H1 (cell line): ENCODE results near the gene SPAG8. TPM values are rescaled to one million over a fixed set of nuclear protein-coding genes. Genes with fewer than 3 reads are reported as not detected.
A peak's percentile ranks its signal among the peaks of the same experiment; 100 is the strongest.

ENCODE experiments used
- CTCF ChIA-PET: fragments of 300-600 bp; sonication (Branson Sonifier 250); formaldehyde crosslinking; loops from one replicate; lab custom pipeline; 2021; ENCODE audit not compliant: partially characterized antibody; lab: Charles Lee
- POLR2A ChIA-PET: fragments of 300-600 bp; sonication (Branson Sonifier 250); formaldehyde crosslinking; loops from one replicate; lab custom pipeline; 2021; ENCODE audit warnings: inconsistent platforms; ENCODE audit not compliant: partially characterized antibody; lab: Charles Lee
- DNase-seq, 2 experiments: peaks; one replicate each; pipeline versions ENCODE4 v3.0.0 to v3.0.0-alpha.2; 2010 to 2022; ENCODE audit warnings: low spot score in 2 of 2, low read depth in 1 of 2, mixed read lengths in 1 of 2
- FAIRE-seq: peaks from 2 replicates; lab custom pipeline; 2011; peaks lifted over from hg19 to GRCh38; lab: Jason Lieb, UNC
- H2AFZ ChIP-seq: 2 replicates; pipeline ENCODE4 v1.8.1; 2012; ENCODE audit warnings: low read length, inconsistent platforms
- H2AK5ac ChIP-seq: 2 replicates; pipeline ENCODE4 v1.6.1; 2013; ENCODE audit warnings: low read depth, low read length
- H2BK120ac ChIP-seq: replicated peaks from 2 replicates; pipeline ENCODE3; 2013; ENCODE audit warnings: low read depth, low read length, inconsistent platforms
- H2BK12ac ChIP-seq: 2 replicates; pipeline ENCODE4 v1.6.1; 2013; ENCODE audit warnings: low read depth, low read length
- H2BK15ac ChIP-seq: 2 replicates; pipeline ENCODE4 v1.6.1; 2013; ENCODE audit warnings: low read length
- H2BK20ac ChIP-seq: 2 replicates; pipeline ENCODE4 v1.6.1; 2013; ENCODE audit warnings: low read length
- H2BK5ac ChIP-seq: 2 replicates; pipeline ENCODE4 v1.6.1; 2013; ENCODE audit warnings: low read depth, low read length
- H3K14ac ChIP-seq: 2 replicates; pipeline ENCODE4 v1.6.1; 2013; ENCODE audit warnings: inconsistent platforms; ENCODE audit not compliant: insufficient read length
- H3K18ac ChIP-seq: 2 replicates; pipeline ENCODE4 v1.6.1; 2013; ENCODE audit warnings: low read length; ENCODE audit errors: extremely low read depth
- H3K23ac ChIP-seq: 2 replicates; pipeline ENCODE4 v1.6.1; 2013; ENCODE audit warnings: inconsistent platforms; ENCODE audit not compliant: insufficient read length
- H3K23me2 ChIP-seq: 2 replicates; pipeline ENCODE4 v1.6.1; 2013; ENCODE audit warnings: low read depth, low read length
- H3K27ac ChIP-seq: 2 replicates; pipeline ENCODE4 v1.6.1; 2011; ENCODE audit warnings: low read depth, low read length, inconsistent platforms
- H3K27me3 ChIP-seq, 4 experiments: replicated peaks in 1 of 4; 1 replicate in 1 of 4; 2 replicates in 3 of 4; pipeline versions ENCODE4 v1.6.1 to v1.8.1; 2011 to 2013; ENCODE audit warnings: low read length in 3 of 4, mild to moderate bottlenecking in 3 of 4, inconsistent platforms in 2 of 4, mixed read lengths in 2 of 4, moderate library complexity in 1 of 4; ENCODE audit not compliant: control insufficient read depth in 3 of 4, insufficient read depth in 3 of 4; ENCODE audit errors: extremely low read depth in 1 of 4
- H3K36me3 ChIP-seq, 4 experiments: 2 replicates each; pipeline versions ENCODE4 v1.6.1 to v1.8.1; 2011 to 2013; ENCODE audit warnings: mild to moderate bottlenecking in 4 of 4, low read length in 3 of 4, moderate library complexity in 2 of 4, control low read depth in 1 of 4, inconsistent platforms in 1 of 4; ENCODE audit not compliant: insufficient read depth in 4 of 4, control insufficient read depth in 2 of 4
- H3K4ac ChIP-seq: replicated peaks from 2 replicates; pipeline ENCODE3; 2013; ENCODE audit warnings: low read length, low read depth, mixed read lengths, inconsistent platforms; ENCODE audit not compliant: insufficient read length
- H3K4me1 ChIP-seq, 4 experiments: replicated peaks in 1 of 4; 1 replicate in 1 of 4; 2 replicates in 3 of 4; pipeline versions ENCODE4 v1.6.1 to v1.8.1; 2011 to 2013; ENCODE audit warnings: low read length in 3 of 4, inconsistent platforms in 2 of 4, mixed read lengths in 1 of 4; ENCODE audit not compliant: insufficient read depth in 4 of 4, control insufficient read depth in 3 of 4
- H3K4me2 ChIP-seq, 2 experiments: 2 replicates each; pipeline versions ENCODE4 v1.6.1 to v1.8.1; 2011 to 2013; ENCODE audit warnings: low read depth in 2 of 2, low read length in 2 of 2, control low read depth in 1 of 2, inconsistent platforms in 1 of 2, mild to moderate bottlenecking in 1 of 2; ENCODE audit not compliant: insufficient read depth in 1 of 2
- H3K4me3 ChIP-seq, 4 experiments: fragments of 200-600, 300-600 bp in 1 of 4; sonication (generic), shearing (Covaris generic), sonication (Bioruptor Twin) in 1 of 4; 2 replicates each; pipeline versions ENCODE4 v1.5.1 to v1.8.1; 2011 to 2016; ENCODE audit warnings: low read length in 4 of 4, low read depth in 3 of 4, control low read depth in 2 of 4, inconsistent platforms in 2 of 4, mild to moderate bottlenecking in 2 of 4, mixed read lengths in 1 of 4, moderate library complexity in 1 of 4; ENCODE audit not compliant: insufficient read depth in 2 of 4; ENCODE audit errors: extremely low read depth in 1 of 4
- H3K56ac ChIP-seq: replicated peaks from 2 replicates; pipeline ENCODE3; 2013; ENCODE audit warnings: low read depth, mild to moderate bottlenecking, mixed read lengths, low read length, inconsistent platforms; ENCODE audit not compliant: insufficient read length
- H3K79me1 ChIP-seq: 2 replicates; pipeline ENCODE4 v1.6.1; 2013; ENCODE audit warnings: low read depth, low read length, control low read depth
- H3K79me2 ChIP-seq, 2 experiments: 2 replicates each; pipeline versions ENCODE4 v1.6.1 to v1.8.1; 2012 to 2013; ENCODE audit warnings: low read length in 2 of 2, mild to moderate bottlenecking in 2 of 2, inconsistent platforms in 1 of 2; ENCODE audit not compliant: insufficient read depth in 2 of 2, control insufficient read depth in 1 of 2
- H3K9ac ChIP-seq, 4 experiments: replicated peaks in 1 of 4; 1 replicate in 1 of 4; 2 replicates in 3 of 4; pipeline versions ENCODE4 v1.6.1 to v1.8.1; 2011 to 2013; ENCODE audit warnings: low read depth in 3 of 4, low read length in 3 of 4, control low read depth in 2 of 4, mild to moderate bottlenecking in 2 of 4, moderate library complexity in 2 of 4, inconsistent platforms in 1 of 4; ENCODE audit errors: extremely low read depth in 1 of 4
- H3K9me3 ChIP-seq, 2 experiments: 2 replicates each; pipeline versions ENCODE4 v1.6.1 to v1.8.1; 2012 to 2013; ENCODE audit warnings: mild to moderate bottlenecking in 2 of 2, moderate library complexity in 2 of 2, control low read depth in 1 of 2, inconsistent platforms in 1 of 2, low read depth in 1 of 2, low read length in 1 of 2, mixed read lengths in 1 of 2; ENCODE audit not compliant: insufficient read depth in 2 of 2
- H4K20me1 ChIP-seq, 2 experiments: replicated peaks in 1 of 2; 2 replicates each; pipeline versions ENCODE3 to v1.8.1; 2011 to 2013; ENCODE audit warnings: inconsistent platforms in 2 of 2, low read length in 2 of 2, mild to moderate bottlenecking in 1 of 2; ENCODE audit not compliant: insufficient read depth in 2 of 2, control insufficient read depth in 1 of 2
- H4K5ac ChIP-seq: 2 replicates; pipeline ENCODE4 v1.6.1; 2013; ENCODE audit warnings: low read length, low read depth, mixed read lengths, inconsistent platforms; ENCODE audit not compliant: insufficient read length
- H4K8ac ChIP-seq: 2 replicates; pipeline ENCODE4 v1.8.0; 2013; ENCODE audit warnings: mild to moderate bottlenecking, moderate library complexity, low read length, inconsistent platforms; ENCODE audit not compliant: insufficient read depth; ENCODE audit errors: extremely low read depth
- H4K91ac ChIP-seq: replicated peaks from 2 replicates; pipeline ENCODE3; 2013; ENCODE audit warnings: low read length, mixed read lengths, inconsistent platforms; ENCODE audit not compliant: insufficient read length
- ATF2 ChIP-seq: IDR thresholded peaks from 2 replicates; pipeline ENCODE4 v1.6.1; 2012; ENCODE audit warnings: low read length, inconsistent platforms
- BRCA1 ChIP-seq: IDR thresholded peaks from 2 replicates; pipeline ENCODE4 v1.6.1; 2012; ENCODE audit warnings: low read depth, low read length, improper control_type of control experiment
- CBX5 ChIP-seq: fragments of 300-800, 300-1000 bp; sonication (generic); IDR thresholded peaks from 2 replicates; pipeline ENCODE4 v1.7.1; 2016; ENCODE audit warnings: antibody characterized with exemption, low read length, low read depth
- CREB1 ChIP-seq: IDR thresholded peaks from 2 replicates; pipeline ENCODE4 v1.6.1; 2012; ENCODE audit warnings: inconsistent platforms
- SIN3A ChIP-seq, 2 experiments: IDR thresholded peaks in 1 of 2; conservative IDR thresholded peaks in 1 of 2; 2 replicates each; pipeline ENCODE4 v1.6.1; 2011 to 2012; ENCODE audit warnings: low read length in 2 of 2, improper control_type of control experiment in 1 of 2, low read depth in 1 of 2, mild to moderate bottlenecking in 1 of 2
- TAF1 ChIP-seq: IDR thresholded peaks from 2 replicates; pipeline ENCODE4 v1.6.1; 2011; ENCODE audit warnings: mild to moderate bottlenecking, low read depth, low read length
- WGBS, 2 experiments: shearing (Covaris generic) in 1 of 2; methylation state at CpG; one replicate each; pipeline versions ENCODE4 v1.1.6 to v1.1.7; 2013 to 2015; ENCODE audit warnings: low lambda C conversion rate in 2 of 2, mixed read lengths in 2 of 2, inconsistent platforms in 1 of 2, low coverage in 1 of 2, missing lambda C conversion rate in 1 of 2; ENCODE audit not compliant: insufficient replicate concordance in 2 of 2, insufficient coverage in 1 of 2, insufficient read length in 1 of 2; ENCODE audit errors: extremely low coverage in 1 of 2, missing lambda C conversion rate in 1 of 2; 5-methylcytosine and 5-hydroxymethylcytosine counted together
- long read RNA-seq, 2 experiments: library from RNA in 1 of 2; library from capped mRNA in 1 of 2; stranded (forward); transcript quantifications; one replicate each; pipeline ENCODE4 v2.0.0, GENCODE V29; 2021; ENCODE audit warnings: inconsistent platforms in 1 of 2
- polyA minus RNA-seq, 3 experiments: library from RNA; depleted of rRNA, polyadenylated mRNA; stranded (reverse); fragments of >200 nt; gene quantifications; 1 replicate in 2 of 3; 2 replicates in 1 of 3; pipeline ENCODE4 v1.2.3, GENCODE V29; 2011
- polyA plus RNA-seq, 7 experiments: library from polyadenylated mRNA; depleted of rRNA in 3 of 7; stranded (reverse) in 5 of 7; unstranded in 2 of 7; fragments of >200 nt in 5 of 7; fragments of 200-250 nt in 2 of 7; gene quantifications; 1 replicate in 5 of 7; 2 replicates in 1 of 7; 4 replicates in 1 of 7; pipeline versions ENCODE4 v1.2.1 to v1.2.3, GENCODE V29; 2011 to 2013; ENCODE audit warnings: missing spikeins in 2 of 7, mixed read lengths in 2 of 7
- total RNA-seq: library from RNA; stranded (reverse); fragmentation: NEBNext Ultra II Directional; extraction: Animal tissue kit (Norgen Biotek cat#: 25700); gene quantifications from 2 replicates; pipeline ENCODE4 v1.2.1, GENCODE V29; 2021

Gene SPAG8
- total RNA-seq (0.37 and 0.55 TPM in 2 replicates), polyA plus RNA-seq (2011; rRNA removed) (0.31 and 0.44 TPM in 2 replicates), polyA minus RNA-seq (2011; rRNA and poly(A)+ RNA removed) (0.22 and 0.68 TPM in 2 replicates)
- polyA plus RNA-seq (2011; cell fraction: cytosol; rRNA removed): 0.44 TPM
- 1.4 TPM for polyA plus RNA-seq (2011; cell fraction: nucleus; rRNA removed)
- 0.26 to 0.60 TPM (median 0.44 TPM) in 4 replicates for polyA plus RNA-seq (2012, experiment 1 of 2)
- 0.29 TPM for polyA plus RNA-seq (2012, experiment 2 of 2)
- 0.14 TPM for polyA plus RNA-seq (2013, experiment 1 of 2)
- polyA plus RNA-seq (2013, experiment 2 of 2): 0.20 TPM
- not detected for polyA minus RNA-seq (2011; cell fraction: cytosol; rRNA and poly(A)+ RNA removed)
- 1.3 TPM for polyA minus RNA-seq (2011; cell fraction: nucleus; rRNA and poly(A)+ RNA removed)
- long read RNA-seq, experiment 1, partial matches to known transcripts: 1 of 1 reads
- long read RNA-seq, experiment 1, other reads (novel, unspliced or antisense): 0 of 1 reads
- long read RNA-seq, experiment 2, partial matches to known transcripts: 1 of 1 reads
- long read RNA-seq, experiment 2, other reads (novel, unspliced or antisense): 0 of 1 reads

- Histone ChIP-seq H3K14ac (no peak within 1 kb of the TSS), H3K4ac (no peak within 1 kb of the TSS), H3K79me2 (no peaks in the 10 kb centered on the region), H4K91ac (peak within 1 kb of the TSS; percentile 34), H2BK15ac (no peak within 1 kb of the TSS), H3K9ac (peak within 1 kb of the TSS in 2 of 4 experiments; percentile 20 to 79; a peak in 2 of 7 replicates), H3K18ac (peak within 1 kb of the TSS; percentile 51; the same call in 1 of the 2 replicates), H2AK5ac (no peak within 1 kb of the TSS), H3K27me3 (peaks cover 0 to 3% (median 2%) of the 10 kb centered on the region in 4 experiments; a peak in 1 of 7 replicates), H3K4me1 (peaks cover 0 to 7% (median 4%) of the 10 kb centered on the region in 4 experiments; a peak in 6 of 7 replicates), H4K8ac (no peak within 1 kb of the TSS; the same call in 1 of the 2 replicates), H3K9me3 (no peaks in the 10 kb centered on the region), H3K4me3 (peak within 1 kb of the TSS; percentile 42 to 65 (median 54); a peak in 7 of 8 replicates), H3K27ac (no peak within 1 kb of the TSS), H2AFZ (peak within 1 kb of the TSS; percentile 95), H3K23ac (no peak within 1 kb of the TSS), H2BK12ac (peak within 1 kb of the TSS; percentile 43; the same call in 1 of the 2 replicates), H3K36me3 (peaks cover 0 to 4% (median 0%) of the 10 kb centered on the region in 4 experiments; a peak in 2 of 8 replicates), H2BK20ac (no peak within 1 kb of the TSS), H4K20me1 (peaks cover 0 to 2% of the 10 kb centered on the region in 2 experiments), H2BK5ac (no peak within 1 kb of the TSS), H4K5ac (no peak within 1 kb of the TSS), H3K23me2 (peaks cover 4% of the 10 kb centered on the region), H2BK120ac (no peak within 1 kb of the TSS), H3K4me2 (peak within 1 kb of the TSS; percentile 88 to 90), H3K56ac (no peak within 1 kb of the TSS), H3K79me1 (no peaks in the 10 kb centered on the region)
- FAIRE-seq (peak; percentile 92), DNase-seq (peak; percentile 85 to 91)
- ChIA-PET POLR2A (interaction anchor here (0.7 to 4.5 kb wide), 9 partner anchors 8 to 84 kb away, joined by 3 to 38 read pairs (median 4); partner anchors contain the start of genes CREB3, FAM221B, GBA2 and NPR2), CTCF (interaction anchor here (0.6 to 6.2 kb wide), 18 partner anchors 12 to 260 kb away, joined by 3 to 115 read pairs (median 4); partner anchors contain the start of genes CCDC107, CREB3, FAM221B and MSMP)
- 6% methylated on average over 28 of the region's 28 CpGs; no CpG with 5 or more reads in 1 of the 2 experiments for WGBS, 2 experiments
- TF ChIP-seq ATF2 (0 out of 2 replicates have a peak, but pooled peaks have one; percentile 37), TAF1 (peak; percentile 61), CREB1 (peak; percentile 50; the same call in 1 of the 2 replicates), SIN3A (conservative IDR thresholded peaks at IDR 0.05 in 1 of 2, IDR thresholded peaks at IDR 0.05 in 1 of 2; ENCODE audit: low read depth in 1 of 2, low read length in 2 of 2) (peak; percentile 90 to 98), CBX5 (no peak), BRCA1 (no peak)
Measured at GRCh38 chr9:35812025-35812602, at the start of gene SPAG8. TSS of gene SPAG8 (minus strand) at chr9:35812262. CDS start at chr9:35812147, 115 bp downstream.
